IMR-90 (cell line): ENCODE measurements around the gene CYTH2. TPM values are rescaled to one million over a fixed set of nuclear protein-coding genes. Genes with fewer than 3 reads are reported as not detected.

Experiments
- ATAC-seq: fragments of 200-7000 bp; cut with Tn5 transposase; 2 replicates; pipeline ENCODE4 v1.9.1; 2020; ENCODE audit warnings: low read depth, mild to moderate bottlenecking, moderate library complexity
- BruUV-seq: library from RNA; stranded (reverse); fragments of 400-500 nt; replicated peaks from 2 replicates; lab custom pipeline; 2021; lab: Mats Ljungman, UMichigan
- CTCF ChIA-PET: fragments of 300-600 bp; formaldehyde crosslinking; extraction: SDS; loops from one replicate; lab custom pipeline; 2021; ENCODE audit warnings: antibody characterized with exemption; lab: Yijun Ruan, JAX
- POLR2A ChIA-PET: fragments of 300-600 bp; sonication (Branson Sonifier 250); formaldehyde crosslinking; loops from one replicate; lab custom pipeline; 2022; ENCODE audit warnings: antibody characterized with exemption; ENCODE audit not compliant: unreplicated experiment; lab: Charles Lee
- DNase-seq: peaks from one replicate; pipeline ENCODE4 v3.0.0; 2013
- H2AFZ ChIP-seq: replicated peaks from 2 replicates; pipeline ENCODE3; 2013; ENCODE audit warnings: low read length, mild to moderate bottlenecking; ENCODE audit not compliant: poor library complexity
- H2AK5ac ChIP-seq: 2 replicates; pipeline ENCODE4 v1.6.1; 2013; ENCODE audit warnings: low read depth, low read length, inconsistent platforms
- H2AK9ac ChIP-seq: replicated peaks from 2 replicates; pipeline ENCODE3; 2013; ENCODE audit warnings: mild to moderate bottlenecking, low read depth, low read length, moderate library complexity; ENCODE audit not compliant: poor library complexity
- H2BK120ac ChIP-seq: 2 replicates; pipeline ENCODE4 v1.6.1; 2013; ENCODE audit warnings: low read depth, low read length, inconsistent platforms
- H2BK15ac ChIP-seq: 3 replicates; pipeline ENCODE4 v1.6.1; 2013; ENCODE audit warnings: low read depth, low read length, inconsistent platforms
- H2BK20ac ChIP-seq: 2 replicates; pipeline ENCODE4 v1.6.1; 2013; ENCODE audit warnings: low read depth, mild to moderate bottlenecking, inconsistent platforms, low read length, moderate library complexity
- H2BK5ac ChIP-seq: 2 replicates; pipeline ENCODE4 v1.6.1; 2013; ENCODE audit warnings: mild to moderate bottlenecking, low read depth, low read length, inconsistent platforms; ENCODE audit not compliant: poor library complexity, severe bottlenecking
- H3K14ac ChIP-seq: replicated peaks from 2 replicates; pipeline ENCODE4 v1.6.1; 2013; ENCODE audit warnings: low read depth, low read length, inconsistent platforms
- H3K18ac ChIP-seq: 2 replicates; pipeline ENCODE4 v1.6.1; 2013; ENCODE audit warnings: low read depth, low read length, control low read depth
- H3K23ac ChIP-seq: 2 replicates; pipeline ENCODE4 v1.6.1; 2013; ENCODE audit warnings: low read depth, low read length, inconsistent platforms
- H3K27ac ChIP-seq: 2 replicates; pipeline ENCODE4 v1.5.1; 2013; ENCODE audit warnings: mild to moderate bottlenecking, control low read depth, low read length; ENCODE audit not compliant: insufficient read depth
- H3K27me3 ChIP-seq: 2 replicates; pipeline ENCODE4 v1.6.1; 2013; ENCODE audit warnings: low read length; ENCODE audit not compliant: control insufficient read depth, insufficient read depth
- H3K36me3 ChIP-seq: 2 replicates; pipeline ENCODE4 v1.6.1; 2013; ENCODE audit warnings: low read length, mixed read lengths; ENCODE audit not compliant: control insufficient read depth, insufficient read depth
- H3K4ac ChIP-seq: 2 replicates; pipeline ENCODE4 v1.6.1; 2013; ENCODE audit warnings: low read depth, low read length, inconsistent platforms
- H3K4me1 ChIP-seq: 2 replicates; pipeline ENCODE4 v1.6.1; 2013; ENCODE audit warnings: low read length, mixed read lengths; ENCODE audit not compliant: control insufficient read depth, insufficient read depth
- H3K4me2 ChIP-seq: 2 replicates; pipeline ENCODE4 v1.6.1; 2013; ENCODE audit warnings: low read depth, mild to moderate bottlenecking, control low read depth, low read length, moderate library complexity
- H3K4me3 ChIP-seq: 2 replicates; pipeline ENCODE4 v1.5.1; 2013; ENCODE audit warnings: low read depth, mild to moderate bottlenecking, control low read depth, low read length, moderate library complexity; ENCODE audit not compliant: insufficient read depth
- H3K56ac ChIP-seq: 2 replicates; pipeline ENCODE4 v1.6.1; 2013; ENCODE audit warnings: low read length, inconsistent platforms; ENCODE audit not compliant: insufficient read depth; ENCODE audit errors: extremely low read depth
- H3K79me1 ChIP-seq, 2 experiments: 2 replicates each; pipeline ENCODE4 v1.6.1; 2013; ENCODE audit warnings: low read length in 2 of 2, inconsistent platforms in 1 of 2, low read depth in 1 of 2
- H3K9ac ChIP-seq: 2 replicates; pipeline ENCODE4 v1.6.1; 2013; ENCODE audit warnings: low read depth, low read length, control low read depth
- H3K9me1 ChIP-seq: 2 replicates; pipeline ENCODE4 v1.6.1; 2013; ENCODE audit warnings: low read length, inconsistent platforms; ENCODE audit not compliant: insufficient read depth
- H3K9me3 ChIP-seq: 2 replicates; pipeline ENCODE4 v1.6.1; 2013; ENCODE audit warnings: low read length; ENCODE audit not compliant: control insufficient read depth, insufficient read depth
- H4K20me1 ChIP-seq: 2 replicates; pipeline ENCODE4 v1.6.1; 2013; ENCODE audit warnings: low read length, inconsistent platforms; ENCODE audit not compliant: insufficient read depth
- H4K5ac ChIP-seq: 2 replicates; pipeline ENCODE4 v1.6.1; 2013; ENCODE audit warnings: mild to moderate bottlenecking, low read depth, low read length, control low read depth
- H4K8ac ChIP-seq, 2 experiments: 2 replicates each; pipeline ENCODE4 v1.6.1; 2013; ENCODE audit warnings: low read depth in 2 of 2, low read length in 2 of 2, control low read depth in 1 of 2, inconsistent platforms in 1 of 2
- H4K91ac ChIP-seq: 2 replicates; pipeline ENCODE4 v1.6.1; 2013; ENCODE audit warnings: low read depth, low read length, inconsistent platforms; ENCODE audit not compliant: insufficient read depth
- BHLHE40 ChIP-seq: fragments of 150-350 bp; IDR thresholded peaks from 2 replicates; pipeline ENCODE4 v1.6.1; 2016; ENCODE audit warnings: mild to moderate bottlenecking, low read depth, low read length
- CEBPB ChIP-seq: IDR thresholded peaks from 2 replicates; pipeline ENCODE4 v1.6.1; 2012; ENCODE audit warnings: low read depth, low read length, improper control_type of control experiment
- CHD1 ChIP-seq: IDR thresholded peaks from 2 replicates; pipeline ENCODE4 v1.6.1; 2012; ENCODE audit warnings: low read depth, low read length, improper control_type of control experiment
- FOS ChIP-seq: fragments of 150-350 bp; IDR thresholded peaks from 2 replicates; pipeline ENCODE4 v1.6.1; 2016; ENCODE audit warnings: low read depth, low read length
- MAFK ChIP-seq: IDR thresholded peaks from 2 replicates; pipeline ENCODE4 v1.6.1; 2012; ENCODE audit warnings: low read depth, low read length, improper control_type of control experiment
- MAZ ChIP-seq: IDR thresholded peaks from 2 replicates; pipeline ENCODE4 v1.6.1; 2012; ENCODE audit warnings: low read depth, mild to moderate bottlenecking, low read length, improper control_type of control experiment, moderate library complexity, borderline replicate concordance
- MXI1 ChIP-seq: IDR thresholded peaks from 2 replicates; pipeline ENCODE4 v1.6.1; 2012; ENCODE audit warnings: low read depth, mild to moderate bottlenecking, low read length, moderate library complexity, borderline replicate concordance
- NFE2L2 ChIP-seq: fragments of 150-350 bp; IDR thresholded peaks from 2 replicates; pipeline ENCODE4 v1.6.1; 2016; ENCODE audit warnings: low read depth, mild to moderate bottlenecking, low read length
- POLR2A ChIP-seq: IDR thresholded peaks from 2 replicates; pipeline ENCODE4 v1.6.1; 2012; ENCODE audit warnings: mild to moderate bottlenecking, low read depth, low read length
- RAD21 ChIP-seq: IDR thresholded peaks from 2 replicates; pipeline ENCODE4 v1.6.1; 2012; ENCODE audit warnings: low read length, improper control_type of control experiment
- RCOR1 ChIP-seq: IDR thresholded peaks from 2 replicates; pipeline ENCODE4 v1.6.1; 2012; ENCODE audit warnings: mild to moderate bottlenecking, low read length, improper control_type of control experiment; ENCODE audit not compliant: insufficient replicate concordance
- RFX5 ChIP-seq: IDR thresholded peaks from 2 replicates; pipeline ENCODE4 v1.8.0; 2012; ENCODE audit warnings: low read depth, mild to moderate bottlenecking, low read length, moderate library complexity
- SMC3 ChIP-seq: fragments of 150-350 bp; IDR thresholded peaks from 2 replicates; pipeline ENCODE4 v1.6.1; 2016; ENCODE audit warnings: low read depth, mild to moderate bottlenecking, antibody characterized with exemption, low read length, moderate library complexity
- WGBS, 2 experiments: methylation state at CpG; one replicate each; pipeline versions ENCODE4 v1.1.5 to v1.1.7; 2013; ENCODE audit warnings: missing lambda C conversion rate in 2 of 2; ENCODE audit not compliant: insufficient read length in 1 of 2; ENCODE audit errors: extremely low coverage in 2 of 2; 5-methylcytosine and 5-hydroxymethylcytosine counted together
- dilution Hi-C: fragments of 300-500 bp; cut with HindIII; formaldehyde crosslinking; loops from one replicate; pipeline ENCODE4 v1.14.3; 2018; ENCODE audit warnings: low sequenced_read_pairs; ENCODE audit not compliant: unreplicated experiment
- in situ Hi-C: fragments of 300-500 bp; cut with MboI; formaldehyde crosslinking; loops from 3 replicates; pipeline ENCODE4 v1.14.3; 2019; ENCODE audit warnings: low sequenced_read_pairs, inconsistent platforms, mixed read lengths
- intact Hi-C: fragments of 100-400 bp; cut with micrococcal nuclease; formaldehyde crosslinking; loops from 2 replicates; pipeline ENCODE4 v1.10.0; 2022
- polyA plus RNA-seq, 3 experiments: library from polyadenylated mRNA; depleted of rRNA; stranded (reverse); fragments of >200 nt; gene quantifications; 2 replicates each; pipeline ENCODE4 v1.2.3, GENCODE V29; 2012; ENCODE audit warnings: low replicate concordance in 1 of 3
- total RNA-seq: library from RNA; depleted of rRNA; stranded (reverse); fragments of >200 nt; gene quantifications from 2 replicates; pipeline ENCODE4 v1.2.3, GENCODE V29; 2012
- TF ChIP-seq, protein P1 (sequence below): conservative IDR thresholded peaks from 2 replicates; pipeline ENCODE4 v1.5.1; 2012; ENCODE audit warnings: mild to moderate bottlenecking, low read depth, low read length, improper control_type of control experiment
- TF ChIP-seq, protein P2 (sequence below): fragments of 150-350 bp; IDR thresholded peaks from 2 replicates; pipeline ENCODE4 v1.6.1; 2016; ENCODE audit warnings: low read depth, mild to moderate bottlenecking, low read length, moderate library complexity, borderline replicate concordance
- TF ChIP-seq, protein P3 (sequence below): fragments of 150-350 bp; IDR thresholded peaks from 2 replicates; pipeline ENCODE4 v1.6.1; 2017; ENCODE audit warnings: mild to moderate bottlenecking, antibody characterized with exemption, low read length, low read depth

Gene CYTH2
- total and polyA plus RNA-seq, 2 of the 4 experiments (the other 2 are of a cell fraction), result 35.8 to 62.0 TPM

DNA sequence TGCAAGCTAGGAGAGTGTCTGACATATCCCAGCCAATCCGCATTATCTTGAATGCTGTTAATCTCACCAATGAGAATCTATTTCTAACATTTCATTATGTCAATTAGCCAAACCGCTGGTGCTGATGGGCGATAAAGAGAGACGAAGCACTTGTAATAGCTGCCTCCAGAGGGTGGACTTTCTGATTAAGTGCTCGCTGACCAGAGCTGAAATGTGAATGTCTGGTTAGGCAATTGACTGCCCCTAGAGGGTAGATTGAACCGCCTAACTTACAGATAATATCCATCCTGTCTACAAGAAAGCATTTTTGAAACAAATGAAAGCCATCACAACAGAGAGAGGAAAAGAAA is 23.9 kb upstream of the CYTH2 start:
- Histone ChIP-seq H2BK20ac (no peak overlapping the region), H2AK9ac (peak overlapping the region; percentile 81), H3K14ac (peak overlapping the region; percentile 11; the same call in 1 of the 2 replicates), H2BK5ac (peak overlapping the region; percentile 86), H2BK120ac (peak overlapping the region; percentile 97; the same call in 1 of the 2 replicates), H3K4me3 (peak overlapping the region; percentile 53), H4K8ac (peak overlapping the region; percentile 12 to 94), H2AFZ (peak overlapping the region; percentile 96), H3K4me2 (peak overlapping the region; percentile 68), H3K36me3 (peaks cover 8% of the 10 kb centered on the region), H4K5ac (peak overlapping the region; percentile 16; the same call in 1 of the 2 replicates), H3K27ac (peak overlapping the region; percentile 77), H3K27me3 (peaks cover 19% of the 10 kb centered on the region), H3K18ac (no peak overlapping the region), H3K56ac (peak overlapping the region; percentile 93), H3K4me1 (peaks cover 8% of the 10 kb centered on the region), H3K23ac (peak overlapping the region; percentile 89; the same call in 1 of the 2 replicates), H3K79me1 (peaks cover 7 to 24% of the 10 kb centered on the region in 2 experiments), H4K20me1 (no peaks in the 10 kb centered on the region), H2AK5ac (no peak overlapping the region), H4K91ac (peak overlapping the region; percentile 92; the same call in 1 of the 2 replicates), H3K9me3 (no peaks in the 10 kb centered on the region), H3K9me1 (peaks cover 4% of the 10 kb centered on the region), H3K9ac (peak overlapping the region; percentile 69; the same call in 1 of the 2 replicates), H3K4ac (peak overlapping the region; percentile 97; the same call in 1 of the 2 replicates), H2BK15ac (peak overlapping the region; percentile 37; the same call in 1 of the 3 replicates)
- in situ Hi-C loops (no loop called here), dilution Hi-C loops (no loop called here), intact Hi-C loops (loop anchor here (1.0 kb wide), 2 partner anchors 54 to 125 kb away; partner anchors contain the start of gene KDELR1)
- ATAC-seq, result peak; percentile 90
- peak; percentile 94 for DNase-seq
- no TSS peak for BruUV-seq
- ChIA-PET POLR2A (no interaction called here), CTCF (interaction anchor here (0.6 to 1.5 kb wide), 7 partner anchors 14 to 1062 kb away, joined by 3 to 4 read pairs (median 3); no protein-coding TSS in a partner anchor)
- WGBS, 2 experiments, result no CpG with 5 or more reads among the region's 6 CpGs
- TF ChIP-seq, protein P1, sequence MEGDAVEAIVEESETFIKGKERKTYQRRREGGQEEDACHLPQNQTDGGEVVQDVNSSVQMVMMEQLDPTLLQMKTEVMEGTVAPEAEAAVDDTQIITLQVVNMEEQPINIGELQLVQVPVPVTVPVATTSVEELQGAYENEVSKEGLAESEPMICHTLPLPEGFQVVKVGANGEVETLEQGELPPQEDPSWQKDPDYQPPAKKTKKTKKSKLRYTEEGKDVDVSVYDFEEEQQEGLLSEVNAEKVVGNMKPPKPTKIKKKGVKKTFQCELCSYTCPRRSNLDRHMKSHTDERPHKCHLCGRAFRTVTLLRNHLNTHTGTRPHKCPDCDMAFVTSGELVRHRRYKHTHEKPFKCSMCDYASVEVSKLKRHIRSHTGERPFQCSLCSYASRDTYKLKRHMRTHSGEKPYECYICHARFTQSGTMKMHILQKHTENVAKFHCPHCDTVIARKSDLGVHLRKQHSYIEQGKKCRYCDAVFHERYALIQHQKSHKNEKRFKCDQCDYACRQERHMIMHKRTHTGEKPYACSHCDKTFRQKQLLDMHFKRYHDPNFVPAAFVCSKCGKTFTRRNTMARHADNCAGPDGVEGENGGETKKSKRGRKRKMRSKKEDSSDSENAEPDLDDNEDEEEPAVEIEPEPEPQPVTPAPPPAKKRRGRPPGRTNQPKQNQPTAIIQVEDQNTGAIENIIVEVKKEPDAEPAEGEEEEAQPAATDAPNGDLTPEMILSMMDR, result peak; percentile 94
- peak; percentile 76 for TF ChIP-seq RAD21
- TF ChIP-seq POLR2A, result no peak
- no peak for TF ChIP-seq MAZ
- no peak for TF ChIP-seq FOS
- peak; percentile 2; the same call in 1 of the 2 replicates for TF ChIP-seq BHLHE40
- TF ChIP-seq CEBPB, result peak; percentile 88
- TF ChIP-seq RCOR1, result no peak
- peak; percentile 64 for TF ChIP-seq SMC3
- no peak for TF ChIP-seq CHD1
- TF ChIP-seq NFE2L2, result no peak
- TF ChIP-seq, protein P2, sequence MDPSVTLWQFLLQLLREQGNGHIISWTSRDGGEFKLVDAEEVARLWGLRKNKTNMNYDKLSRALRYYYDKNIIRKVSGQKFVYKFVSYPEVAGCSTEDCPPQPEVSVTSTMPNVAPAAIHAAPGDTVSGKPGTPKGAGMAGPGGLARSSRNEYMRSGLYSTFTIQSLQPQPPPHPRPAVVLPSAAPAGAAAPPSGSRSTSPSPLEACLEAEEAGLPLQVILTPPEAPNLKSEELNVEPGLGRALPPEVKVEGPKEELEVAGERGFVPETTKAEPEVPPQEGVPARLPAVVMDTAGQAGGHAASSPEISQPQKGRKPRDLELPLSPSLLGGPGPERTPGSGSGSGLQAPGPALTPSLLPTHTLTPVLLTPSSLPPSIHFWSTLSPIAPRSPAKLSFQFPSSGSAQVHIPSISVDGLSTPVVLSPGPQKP, result no peak
- no peak for TF ChIP-seq MAFK
- TF ChIP-seq RFX5, result no peak
- no peak for TF ChIP-seq MXI1
- TF ChIP-seq, protein P3, sequence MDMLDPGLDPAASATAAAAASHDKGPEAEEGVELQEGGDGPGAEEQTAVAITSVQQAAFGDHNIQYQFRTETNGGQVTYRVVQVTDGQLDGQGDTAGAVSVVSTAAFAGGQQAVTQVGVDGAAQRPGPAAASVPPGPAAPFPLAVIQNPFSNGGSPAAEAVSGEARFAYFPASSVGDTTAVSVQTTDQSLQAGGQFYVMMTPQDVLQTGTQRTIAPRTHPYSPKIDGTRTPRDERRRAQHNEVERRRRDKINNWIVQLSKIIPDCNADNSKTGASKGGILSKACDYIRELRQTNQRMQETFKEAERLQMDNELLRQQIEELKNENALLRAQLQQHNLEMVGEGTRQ, result no peak
